ENCODE results near the gene PDZRN3.

PDZRN3 gene

GRCh38 chr3:73384091-73384906, 240.4 kb downstream of the PDZRN3 start:
- DNase-seq (ENCODE audit: low spot score) = no peak

- no peak for DNase-seq (ENCODE audit: low spot score)
Measured at GRCh38 chr3:73383470-73384049, 241.2 kb downstream of the PDZRN3 start.

GRCh38 chr3:73381551-73381950, 243.2 kb downstream of the PDZRN3 start:
- no peak for DNase-seq (ENCODE audit: low spot score)

GRCh38 chr3:73380735-73381532, 243.8 kb downstream of the PDZRN3 start:
- DNase-seq (ENCODE audit: low spot score) = no peak

- no peak for DNase-seq (ENCODE audit: low spot score)
Measured at GRCh38 chr3:73379465-73379864, 245.3 kb downstream of the PDZRN3 start.

GRCh38 chr3:73378207-73378606, 246.5 kb downstream of the PDZRN3 start:
- DNase-seq (ENCODE audit: low spot score) = no peak

- DNase-seq (ENCODE audit: low spot score) = peak; percentile 75
Measured at GRCh38 chr3:73365756-73366397, 258.9 kb downstream of the PDZRN3 start.

- no peak for DNase-seq (ENCODE audit: low spot score)
Measured at GRCh38 chr3:73364517-73364916, 260.2 kb downstream of the PDZRN3 start.

GRCh38 chr3:73363093-73363492, 261.6 kb downstream of the PDZRN3 start:
- no peak for DNase-seq (ENCODE audit: low spot score)

- no peak for DNase-seq (ENCODE audit: low spot score)
Measured at GRCh38 chr3:73361591-73361990, 263.1 kb downstream of the PDZRN3 start.

- no peak for DNase-seq (ENCODE audit: low spot score)
Measured at GRCh38 chr3:73353649-73354217, 271.0 kb downstream of the PDZRN3 start.

GRCh38 chr3:73352841-73353645, 271.7 kb downstream of the PDZRN3 start:
- no peak for DNase-seq (ENCODE audit: low spot score)

- no peak for DNase-seq (ENCODE audit: low spot score)
Measured at GRCh38 chr3:73351423-73352071, 273.2 kb downstream of the PDZRN3 start.

GRCh38 chr3:73350996-73351395, 273.7 kb downstream of the PDZRN3 start:
- no peak for DNase-seq (ENCODE audit: low spot score)

GRCh38 chr3:73349657-73350056, 275.1 kb downstream of the PDZRN3 start:
- no peak for DNase-seq (ENCODE audit: low spot score)

GRCh38 chr3:73342077-73342476, 282.7 kb downstream of the PDZRN3 start:
- no peak for DNase-seq (ENCODE audit: low spot score)

- DNase-seq (ENCODE audit: low spot score) = no peak
Measured at GRCh38 chr3:73341272-73341935, 283.3 kb downstream of the PDZRN3 start.

- no peak for DNase-seq (ENCODE audit: low spot score)
Measured at GRCh38 chr3:73332558-73332957, 292.2 kb downstream of the PDZRN3 start.
